ACHN (cell line): ENCODE data around the gene FAM221A.
"Not testable (repeated sequence)": the region's sequence is repeated elsewhere in the genome, so short reads cannot be mapped to it uniquely, and the experiment has no call there.

Experiments used
- DNase-seq: peaks from one replicate; pipeline ENCODE4 v3.0.0-alpha.2; 2015
- in situ Hi-C: cut with HindIII; loops from 2 replicates; pipeline ENCODE4 v1.10.0; 2017; ENCODE audit warnings: low sequenced_read_pairs, low pct_ligation_motif_present, low pct_unique_long_range_greater_than_20kb

The FAM221A gene

GRCh38 chr7:23693224-23693623, 13.2 kb downstream of the FAM221A start:
- in situ Hi-C loops = no loop called here
- no peak for DNase-seq

GRCh38 chr7:23696916-23697441, 17.0 kb downstream of the FAM221A start:
- DNase-seq = peak; percentile 32
- in situ Hi-C loops = no loop called here

- in situ Hi-C loops = no loop called here
- DNase-seq = no peak
Measured at GRCh38 chr7:23698822-23699221, 18.8 kb downstream of the FAM221A start.

- no peak for DNase-seq
- in situ Hi-C loops = loop anchor here (25.0 kb wide), 1 partner anchor 438 kb away; no protein-coding TSS in a partner anchor
Measured at GRCh38 chr7:23700046-23700445, 20.0 kb downstream of the FAM221A start.

- DNase-seq = no peak
- in situ Hi-C loops = loop anchor here (25.0 kb wide), 1 partner anchor 447 kb away; no protein-coding TSS in a partner anchor
Measured at GRCh38 chr7:23709081-23709750, 29.2 kb downstream of the FAM221A start.

- no peak for DNase-seq
- in situ Hi-C loops = loop anchor here (10.0 to 25.0 kb wide), 2 partner anchors 135 to 448 kb away; no protein-coding TSS in a partner anchor
Measured at GRCh38 chr7:23710000-23710399, 30.0 kb downstream of the FAM221A start, which contains the start of gene STK31. STK31 (plus strand) TSS chr7:23710219; CDS start chr7:23710286, 67 bp downstream.

- in situ Hi-C loops = loop anchor here (10.0 to 25.0 kb wide), 2 partner anchors 138 to 450 kb away; no protein-coding TSS in a partner anchor
- DNase-seq = peak; percentile 89
Measured at GRCh38 chr7:23712368-23713284, 32.6 kb downstream of the FAM221A start.

GRCh38 chr7:23713285-23714149, 33.5 kb downstream of the FAM221A start:
- peak; percentile 99 for DNase-seq
- in situ Hi-C loops = loop anchor here (10.0 to 25.0 kb wide), 2 partner anchors 139 to 451 kb away; no protein-coding TSS in a partner anchor

- DNase-seq = no peak
- in situ Hi-C loops = loop anchor here (10.0 to 25.0 kb wide), 2 partner anchors 139 to 452 kb away; no protein-coding TSS in a partner anchor
Measured at GRCh38 chr7:23714150-23714464, 34.1 kb downstream of the FAM221A start.

- in situ Hi-C loops = loop anchor here (10.0 to 25.0 kb wide), 2 partner anchors 140 to 452 kb away; no protein-coding TSS in a partner anchor
- no peak for DNase-seq
Measured at GRCh38 chr7:23714579-23714978, 34.6 kb downstream of the FAM221A start.

- in situ Hi-C loops = loop anchor here (10.0 to 25.0 kb wide), 2 partner anchors 140 to 453 kb away; no protein-coding TSS in a partner anchor
- DNase-seq = no peak
Measured at GRCh38 chr7:23715099-23715498, 35.1 kb downstream of the FAM221A start.

- in situ Hi-C loops = loop anchor here (10.0 to 25.0 kb wide), 2 partner anchors 143 to 455 kb away; no protein-coding TSS in a partner anchor
Measured at GRCh38 chr7:23717788-23718187, 37.8 kb downstream of the FAM221A start.

GRCh38 chr7:23721456-23721855, 41.5 kb downstream of the FAM221A start:
- in situ Hi-C loops = loop anchor here (25.0 kb wide), 1 partner anchor 459 kb away; no protein-coding TSS in a partner anchor
- no peak for DNase-seq

More at GRCh38 chr7:23717788-23718187, 37.8 kb downstream of the FAM221A start:
- no peak for DNase-seq

GRCh38 chr7:23722587-23723216, 42.7 kb downstream of the FAM221A start:
- in situ Hi-C loops = loop anchor here (25.0 kb wide), 1 partner anchor 460 kb away; no protein-coding TSS in a partner anchor
- DNase-seq = not testable (repeated sequence)

- DNase-seq = not testable (repeated sequence)
- in situ Hi-C loops = loop anchor here (25.0 kb wide), 1 partner anchor 462 kb away; no protein-coding TSS in a partner anchor
Measured at GRCh38 chr7:23724113-23724512, 44.1 kb downstream of the FAM221A start.

- no peak for DNase-seq
- in situ Hi-C loops = no loop called here
Measured at GRCh38 chr7:23742051-23742450, 62.1 kb downstream of the FAM221A start.

- in situ Hi-C loops = no loop called here
- no peak for DNase-seq
Measured at GRCh38 chr7:23743226-23743625, 63.2 kb downstream of the FAM221A start.
